ENCODE results near the gene NRP2.

DNA sequence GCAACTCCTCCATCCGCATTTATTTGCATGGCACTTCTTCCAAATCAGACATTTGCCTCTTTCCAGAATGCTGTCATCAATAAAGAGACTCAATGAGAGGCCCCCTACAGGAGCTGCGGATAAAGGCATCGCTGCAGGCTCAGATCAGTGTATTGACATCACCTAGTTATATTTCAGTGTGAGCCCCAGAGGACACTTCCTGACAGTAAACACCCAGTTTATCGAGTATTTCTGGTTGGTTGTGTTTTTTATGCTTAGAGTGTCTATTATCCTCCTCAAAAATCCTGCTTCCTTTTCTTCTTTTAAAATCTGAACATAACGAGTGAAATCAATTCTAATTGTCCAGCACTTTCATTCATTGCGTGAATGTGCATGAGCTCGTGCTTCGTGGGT is 38.8 kb downstream of the NRP2 start:
- TF ChIP-seq, protein P1, sequence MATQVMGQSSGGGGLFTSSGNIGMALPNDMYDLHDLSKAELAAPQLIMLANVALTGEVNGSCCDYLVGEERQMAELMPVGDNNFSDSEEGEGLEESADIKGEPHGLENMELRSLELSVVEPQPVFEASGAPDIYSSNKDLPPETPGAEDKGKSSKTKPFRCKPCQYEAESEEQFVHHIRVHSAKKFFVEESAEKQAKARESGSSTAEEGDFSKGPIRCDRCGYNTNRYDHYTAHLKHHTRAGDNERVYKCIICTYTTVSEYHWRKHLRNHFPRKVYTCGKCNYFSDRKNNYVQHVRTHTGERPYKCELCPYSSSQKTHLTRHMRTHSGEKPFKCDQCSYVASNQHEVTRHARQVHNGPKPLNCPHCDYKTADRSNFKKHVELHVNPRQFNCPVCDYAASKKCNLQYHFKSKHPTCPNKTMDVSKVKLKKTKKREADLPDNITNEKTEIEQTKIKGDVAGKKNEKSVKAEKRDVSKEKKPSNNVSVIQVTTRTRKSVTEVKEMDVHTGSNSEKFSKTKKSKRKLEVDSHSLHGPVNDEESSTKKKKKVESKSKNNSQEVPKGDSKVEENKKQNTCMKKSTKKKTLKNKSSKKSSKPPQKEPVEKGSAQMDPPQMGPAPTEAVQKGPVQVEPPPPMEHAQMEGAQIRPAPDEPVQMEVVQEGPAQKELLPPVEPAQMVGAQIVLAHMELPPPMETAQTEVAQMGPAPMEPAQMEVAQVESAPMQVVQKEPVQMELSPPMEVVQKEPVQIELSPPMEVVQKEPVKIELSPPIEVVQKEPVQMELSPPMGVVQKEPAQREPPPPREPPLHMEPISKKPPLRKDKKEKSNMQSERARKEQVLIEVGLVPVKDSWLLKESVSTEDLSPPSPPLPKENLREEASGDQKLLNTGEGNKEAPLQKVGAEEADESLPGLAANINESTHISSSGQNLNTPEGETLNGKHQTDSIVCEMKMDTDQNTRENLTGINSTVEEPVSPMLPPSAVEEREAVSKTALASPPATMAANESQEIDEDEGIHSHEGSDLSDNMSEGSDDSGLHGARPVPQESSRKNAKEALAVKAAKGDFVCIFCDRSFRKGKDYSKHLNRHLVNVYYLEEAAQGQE (IDR thresholded peaks at IDR 0.05; ENCODE audit: low read depth) = no peak
- no peak for TF ChIP-seq MAX (IDR thresholded peaks at IDR 0.05)
- no peak for TF ChIP-seq YY1 (IDR thresholded peaks at IDR 0.05; ENCODE audit: low read depth)
- no peak for TF ChIP-seq EP300 (IDR thresholded peaks at IDR 0.05; ENCODE audit: borderline replicate concordance)
- TF ChIP-seq TCF12 (IDR thresholded peaks at IDR 0.05; ENCODE audit: low read depth) = no peak
- no peak for TF ChIP-seq RAD21 (IDR thresholded peaks at IDR 0.05; ENCODE audit: low read depth)
